IMR-90 (cell line): ENCODE results near the gene NR0B2. TPM values are rescaled to one million over a fixed set of nuclear protein-coding genes. Genes with fewer than 3 reads are reported as not detected.

Source experiments
- ATAC-seq: fragments of 200-7000 bp; cut with Tn5 transposase; 2 replicates; pipeline ENCODE4 v1.9.1; 2020; ENCODE audit warnings: low read depth, mild to moderate bottlenecking, moderate library complexity
- BruUV-seq: library from RNA; stranded (reverse); fragments of 400-500 nt; replicated peaks from 2 replicates; lab custom pipeline; 2021; lab: Mats Ljungman, UMichigan
- CTCF ChIA-PET: fragments of 300-600 bp; formaldehyde crosslinking; extraction: SDS; loops from one replicate; lab custom pipeline; 2021; ENCODE audit warnings: antibody characterized with exemption; lab: Yijun Ruan, JAX
- POLR2A ChIA-PET: fragments of 300-600 bp; sonication (Branson Sonifier 250); formaldehyde crosslinking; loops from one replicate; lab custom pipeline; 2022; ENCODE audit warnings: antibody characterized with exemption; ENCODE audit not compliant: unreplicated experiment; lab: Charles Lee
- DNase-seq: peaks from one replicate; pipeline ENCODE4 v3.0.0; 2013
- H2AFZ ChIP-seq: replicated peaks from 2 replicates; pipeline ENCODE3; 2013; ENCODE audit warnings: low read length, mild to moderate bottlenecking; ENCODE audit not compliant: poor library complexity
- H2AK5ac ChIP-seq: 2 replicates; pipeline ENCODE4 v1.6.1; 2013; ENCODE audit warnings: low read depth, low read length, inconsistent platforms
- H2AK9ac ChIP-seq: replicated peaks from 2 replicates; pipeline ENCODE3; 2013; ENCODE audit warnings: mild to moderate bottlenecking, low read depth, low read length, moderate library complexity; ENCODE audit not compliant: poor library complexity
- H2BK120ac ChIP-seq: 2 replicates; pipeline ENCODE4 v1.6.1; 2013; ENCODE audit warnings: low read depth, low read length, inconsistent platforms
- H2BK15ac ChIP-seq: 3 replicates; pipeline ENCODE4 v1.6.1; 2013; ENCODE audit warnings: low read depth, low read length, inconsistent platforms
- H2BK20ac ChIP-seq: 2 replicates; pipeline ENCODE4 v1.6.1; 2013; ENCODE audit warnings: low read depth, mild to moderate bottlenecking, inconsistent platforms, low read length, moderate library complexity
- H2BK5ac ChIP-seq: 2 replicates; pipeline ENCODE4 v1.6.1; 2013; ENCODE audit warnings: mild to moderate bottlenecking, low read depth, low read length, inconsistent platforms; ENCODE audit not compliant: poor library complexity, severe bottlenecking
- H3K14ac ChIP-seq: replicated peaks from 2 replicates; pipeline ENCODE4 v1.6.1; 2013; ENCODE audit warnings: low read depth, low read length, inconsistent platforms
- H3K18ac ChIP-seq: 2 replicates; pipeline ENCODE4 v1.6.1; 2013; ENCODE audit warnings: low read depth, low read length, control low read depth
- H3K23ac ChIP-seq: 2 replicates; pipeline ENCODE4 v1.6.1; 2013; ENCODE audit warnings: low read depth, low read length, inconsistent platforms
- H3K27ac ChIP-seq: 2 replicates; pipeline ENCODE4 v1.5.1; 2013; ENCODE audit warnings: mild to moderate bottlenecking, control low read depth, low read length; ENCODE audit not compliant: insufficient read depth
- H3K27me3 ChIP-seq: 2 replicates; pipeline ENCODE4 v1.6.1; 2013; ENCODE audit warnings: low read length; ENCODE audit not compliant: control insufficient read depth, insufficient read depth
- H3K36me3 ChIP-seq: 2 replicates; pipeline ENCODE4 v1.6.1; 2013; ENCODE audit warnings: low read length, mixed read lengths; ENCODE audit not compliant: control insufficient read depth, insufficient read depth
- H3K4ac ChIP-seq: 2 replicates; pipeline ENCODE4 v1.6.1; 2013; ENCODE audit warnings: low read depth, low read length, inconsistent platforms
- H3K4me1 ChIP-seq: 2 replicates; pipeline ENCODE4 v1.6.1; 2013; ENCODE audit warnings: low read length, mixed read lengths; ENCODE audit not compliant: control insufficient read depth, insufficient read depth
- H3K4me2 ChIP-seq: 2 replicates; pipeline ENCODE4 v1.6.1; 2013; ENCODE audit warnings: low read depth, mild to moderate bottlenecking, control low read depth, low read length, moderate library complexity
- H3K4me3 ChIP-seq: 2 replicates; pipeline ENCODE4 v1.5.1; 2013; ENCODE audit warnings: low read depth, mild to moderate bottlenecking, control low read depth, low read length, moderate library complexity; ENCODE audit not compliant: insufficient read depth
- H3K56ac ChIP-seq: 2 replicates; pipeline ENCODE4 v1.6.1; 2013; ENCODE audit warnings: low read length, inconsistent platforms; ENCODE audit not compliant: insufficient read depth; ENCODE audit errors: extremely low read depth
- H3K79me1 ChIP-seq, 2 experiments: 2 replicates each; pipeline ENCODE4 v1.6.1; 2013; ENCODE audit warnings: low read length in 2 of 2, inconsistent platforms in 1 of 2, low read depth in 1 of 2
- H3K9ac ChIP-seq: 2 replicates; pipeline ENCODE4 v1.6.1; 2013; ENCODE audit warnings: low read depth, low read length, control low read depth
- H3K9me1 ChIP-seq: 2 replicates; pipeline ENCODE4 v1.6.1; 2013; ENCODE audit warnings: low read length, inconsistent platforms; ENCODE audit not compliant: insufficient read depth
- H3K9me3 ChIP-seq: 2 replicates; pipeline ENCODE4 v1.6.1; 2013; ENCODE audit warnings: low read length; ENCODE audit not compliant: control insufficient read depth, insufficient read depth
- H4K20me1 ChIP-seq: 2 replicates; pipeline ENCODE4 v1.6.1; 2013; ENCODE audit warnings: low read length, inconsistent platforms; ENCODE audit not compliant: insufficient read depth
- H4K5ac ChIP-seq: 2 replicates; pipeline ENCODE4 v1.6.1; 2013; ENCODE audit warnings: mild to moderate bottlenecking, low read depth, low read length, control low read depth
- H4K8ac ChIP-seq, 2 experiments: 2 replicates each; pipeline ENCODE4 v1.6.1; 2013; ENCODE audit warnings: low read depth in 2 of 2, low read length in 2 of 2, control low read depth in 1 of 2, inconsistent platforms in 1 of 2
- H4K91ac ChIP-seq: 2 replicates; pipeline ENCODE4 v1.6.1; 2013; ENCODE audit warnings: low read depth, low read length, inconsistent platforms; ENCODE audit not compliant: insufficient read depth
- BHLHE40 ChIP-seq: fragments of 150-350 bp; IDR thresholded peaks from 2 replicates; pipeline ENCODE4 v1.6.1; 2016; ENCODE audit warnings: mild to moderate bottlenecking, low read depth, low read length
- CEBPB ChIP-seq: IDR thresholded peaks from 2 replicates; pipeline ENCODE4 v1.6.1; 2012; ENCODE audit warnings: low read depth, low read length, improper control_type of control experiment
- FOS ChIP-seq: fragments of 150-350 bp; IDR thresholded peaks from 2 replicates; pipeline ENCODE4 v1.6.1; 2016; ENCODE audit warnings: low read depth, low read length
- MAZ ChIP-seq: IDR thresholded peaks from 2 replicates; pipeline ENCODE4 v1.6.1; 2012; ENCODE audit warnings: low read depth, mild to moderate bottlenecking, low read length, improper control_type of control experiment, moderate library complexity, borderline replicate concordance
- NFE2L2 ChIP-seq: fragments of 150-350 bp; IDR thresholded peaks from 2 replicates; pipeline ENCODE4 v1.6.1; 2016; ENCODE audit warnings: low read depth, mild to moderate bottlenecking, low read length
- POLR2A ChIP-seq: IDR thresholded peaks from 2 replicates; pipeline ENCODE4 v1.6.1; 2012; ENCODE audit warnings: mild to moderate bottlenecking, low read depth, low read length
- RFX5 ChIP-seq: IDR thresholded peaks from 2 replicates; pipeline ENCODE4 v1.8.0; 2012; ENCODE audit warnings: low read depth, mild to moderate bottlenecking, low read length, moderate library complexity
- SMC3 ChIP-seq: fragments of 150-350 bp; IDR thresholded peaks from 2 replicates; pipeline ENCODE4 v1.6.1; 2016; ENCODE audit warnings: low read depth, mild to moderate bottlenecking, antibody characterized with exemption, low read length, moderate library complexity
- WGBS, 2 experiments: methylation state at CpG; one replicate each; pipeline versions ENCODE4 v1.1.5 to v1.1.7; 2013; ENCODE audit warnings: missing lambda C conversion rate in 2 of 2; ENCODE audit not compliant: insufficient read length in 1 of 2; ENCODE audit errors: extremely low coverage in 2 of 2; 5-methylcytosine and 5-hydroxymethylcytosine counted together
- dilution Hi-C: fragments of 300-500 bp; cut with HindIII; formaldehyde crosslinking; loops from one replicate; pipeline ENCODE4 v1.14.3; 2018; ENCODE audit warnings: low sequenced_read_pairs; ENCODE audit not compliant: unreplicated experiment
- in situ Hi-C: fragments of 300-500 bp; cut with MboI; formaldehyde crosslinking; loops from 3 replicates; pipeline ENCODE4 v1.14.3; 2019; ENCODE audit warnings: low sequenced_read_pairs, inconsistent platforms, mixed read lengths
- intact Hi-C: fragments of 100-400 bp; cut with micrococcal nuclease; formaldehyde crosslinking; loops from 2 replicates; pipeline ENCODE4 v1.10.0; 2022
- polyA plus RNA-seq, 3 experiments: library from polyadenylated mRNA; depleted of rRNA; stranded (reverse); fragments of >200 nt; gene quantifications; 2 replicates each; pipeline ENCODE4 v1.2.3, GENCODE V29; 2012; ENCODE audit warnings: low replicate concordance in 1 of 3
- total RNA-seq: library from RNA; depleted of rRNA; stranded (reverse); fragments of >200 nt; gene quantifications from 2 replicates; pipeline ENCODE4 v1.2.3, GENCODE V29; 2012
- TF ChIP-seq, protein P1 (sequence below): fragments of 150-350 bp; IDR thresholded peaks from 2 replicates; pipeline ENCODE4 v1.6.1; 2016; ENCODE audit warnings: low read depth, mild to moderate bottlenecking, low read length, moderate library complexity, borderline replicate concordance
- TF ChIP-seq, protein P2 (sequence below): fragments of 150-350 bp; IDR thresholded peaks from 2 replicates; pipeline ENCODE4 v1.6.1; 2017; ENCODE audit warnings: mild to moderate bottlenecking, antibody characterized with exemption, low read length, low read depth

Gene NR0B2
- total and polyA plus RNA-seq, 2 of the 4 experiments (the other 2 are of a cell fraction), result not detected

DNA sequence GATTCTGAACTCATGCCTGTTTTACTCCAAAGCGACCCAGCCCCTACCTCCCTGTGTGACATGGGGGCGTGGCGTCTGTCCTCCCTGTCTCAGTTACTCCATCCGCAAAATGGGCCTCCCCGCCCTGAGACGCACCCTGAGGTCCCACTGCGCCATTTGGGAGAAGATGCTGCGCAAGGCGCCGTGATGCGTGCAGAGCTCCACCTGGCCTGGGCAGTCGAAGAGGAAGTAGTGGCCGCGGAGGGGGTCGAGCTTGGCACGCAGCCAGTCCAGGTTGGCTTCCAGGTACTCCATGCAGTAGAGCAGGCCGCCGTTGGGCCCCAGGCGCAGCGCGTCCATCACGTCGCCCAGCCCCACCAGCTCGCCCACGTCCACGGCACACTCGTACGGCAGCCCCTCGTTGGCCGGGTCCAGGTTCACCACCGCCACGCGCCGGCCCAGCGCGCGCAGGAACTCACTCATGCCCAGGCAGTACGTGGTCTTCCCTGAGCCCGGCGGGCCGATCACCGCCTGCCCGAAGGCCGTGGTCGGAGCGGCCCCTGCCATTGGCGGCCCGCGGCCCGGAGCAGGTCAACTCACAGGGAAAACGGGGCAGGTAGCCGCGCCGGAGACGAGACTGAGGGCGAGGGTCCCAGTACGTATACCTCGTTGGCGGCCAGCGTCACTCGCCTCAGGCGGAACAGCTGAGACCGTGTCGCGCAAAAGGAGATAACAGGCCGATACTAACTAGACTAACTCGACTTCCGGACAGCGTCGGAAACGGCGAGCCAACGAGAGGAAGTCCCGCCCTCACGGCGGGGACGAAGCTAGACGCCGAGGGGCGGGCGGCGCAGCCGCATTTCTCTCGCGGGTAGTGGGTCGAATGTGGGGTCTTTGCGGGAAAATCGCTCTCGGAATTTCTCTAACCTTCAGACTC lies 24.0 kb downstream of the NR0B2 start, which contains the start of gene GPN2 (continued):
- TF ChIP-seq, protein P1, sequence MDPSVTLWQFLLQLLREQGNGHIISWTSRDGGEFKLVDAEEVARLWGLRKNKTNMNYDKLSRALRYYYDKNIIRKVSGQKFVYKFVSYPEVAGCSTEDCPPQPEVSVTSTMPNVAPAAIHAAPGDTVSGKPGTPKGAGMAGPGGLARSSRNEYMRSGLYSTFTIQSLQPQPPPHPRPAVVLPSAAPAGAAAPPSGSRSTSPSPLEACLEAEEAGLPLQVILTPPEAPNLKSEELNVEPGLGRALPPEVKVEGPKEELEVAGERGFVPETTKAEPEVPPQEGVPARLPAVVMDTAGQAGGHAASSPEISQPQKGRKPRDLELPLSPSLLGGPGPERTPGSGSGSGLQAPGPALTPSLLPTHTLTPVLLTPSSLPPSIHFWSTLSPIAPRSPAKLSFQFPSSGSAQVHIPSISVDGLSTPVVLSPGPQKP, result no peak
- TF ChIP-seq BHLHE40 (no peak), MAZ (no peak; the same call in 1 of the 2 replicates)

DNA sequence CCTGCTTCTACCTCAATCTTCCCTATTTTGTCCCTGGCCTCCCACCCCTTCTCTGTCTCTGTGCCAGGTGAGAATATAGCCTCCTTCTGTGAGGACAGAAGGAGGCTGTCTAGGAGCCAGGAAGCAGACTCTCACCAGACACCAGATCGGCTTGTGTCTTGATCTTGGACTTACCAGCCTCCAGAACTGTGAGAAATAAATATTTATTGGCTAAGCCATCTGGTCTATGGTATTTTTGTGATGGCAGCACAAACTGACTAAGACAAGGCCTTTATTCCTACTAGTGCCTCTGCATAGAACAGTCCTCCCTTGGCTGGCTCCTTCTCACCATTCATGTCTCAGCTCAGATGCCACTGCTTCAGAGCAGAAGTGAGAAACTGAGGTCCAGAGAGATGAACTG lies 25.5 kb downstream of the NR0B2 start:
- dilution Hi-C loops, result no loop called here

More for the DNA sequence above, 25.5 kb downstream of the NR0B2 start:
- H4K8ac ChIP-seq, result no peak overlapping the region
- H4K5ac ChIP-seq, result no peak overlapping the region
- no peak overlapping the region for H3K4me2 ChIP-seq
- ATAC-seq (no peak), DNase-seq (no peak)
- CTCF ChIA-PET, result interaction anchor here (1.2 kb wide), 1 partner anchor 289 kb away, joined by 3 read pairs; no protein-coding TSS in a partner anchor
- H3K23ac ChIP-seq, result no peak overlapping the region
- H2AFZ ChIP-seq, result no peak overlapping the region
- no peak overlapping the region for H2BK120ac ChIP-seq
- in situ Hi-C loops (no loop called here), intact Hi-C loops (no loop called here)
- H3K4ac ChIP-seq, result no peak overlapping the region
- POLR2A ChIA-PET, result interaction anchor here (1.0 to 1.1 kb wide), 2 partner anchors 12 kb away, joined by 3 read pairs; partner anchors contain the start of gene GPATCH3
- H3K27me3 ChIP-seq, result no peaks in the 10 kb centered on the region
- peaks cover 18 to 44% of the 10 kb centered on the region in 2 experiments for H3K79me1 ChIP-seq
- no peak overlapping the region for H3K9ac ChIP-seq
- H2BK15ac ChIP-seq, result no peak overlapping the region
- H3K9me3 ChIP-seq, result no peaks in the 10 kb centered on the region
- no peak overlapping the region for H3K18ac ChIP-seq
- H3K4me3 ChIP-seq, result no peak overlapping the region
- no peak overlapping the region for H2BK5ac ChIP-seq
- no CpG with 5 or more reads among the region's 1 CpG for WGBS, 2 experiments
- no peak overlapping the region for H3K56ac ChIP-seq
- TF ChIP-seq NFE2L2, result no peak
- TF ChIP-seq, protein P2, sequence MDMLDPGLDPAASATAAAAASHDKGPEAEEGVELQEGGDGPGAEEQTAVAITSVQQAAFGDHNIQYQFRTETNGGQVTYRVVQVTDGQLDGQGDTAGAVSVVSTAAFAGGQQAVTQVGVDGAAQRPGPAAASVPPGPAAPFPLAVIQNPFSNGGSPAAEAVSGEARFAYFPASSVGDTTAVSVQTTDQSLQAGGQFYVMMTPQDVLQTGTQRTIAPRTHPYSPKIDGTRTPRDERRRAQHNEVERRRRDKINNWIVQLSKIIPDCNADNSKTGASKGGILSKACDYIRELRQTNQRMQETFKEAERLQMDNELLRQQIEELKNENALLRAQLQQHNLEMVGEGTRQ, result no peak
- TF ChIP-seq MAZ, result no peak
- TF ChIP-seq SMC3, result no peak
- TF ChIP-seq CEBPB, result no peak
- no peak for TF ChIP-seq POLR2A
- no peak for TF ChIP-seq BHLHE40
- no peak for TF ChIP-seq RFX5
- TF ChIP-seq FOS, result no peak
- no peak overlapping the region for H2AK5ac ChIP-seq
- H4K20me1 ChIP-seq, result peaks cover 6% of the 10 kb centered on the region
- H2AK9ac ChIP-seq, result no peak overlapping the region
- BruUV-seq, result no TSS peak
- no peak overlapping the region for H3K27ac ChIP-seq
- no peak overlapping the region for H3K14ac ChIP-seq
- H3K4me1 ChIP-seq, result peaks cover 10% of the 10 kb centered on the region
- H2BK20ac ChIP-seq, result no peak overlapping the region
- H3K9me1 ChIP-seq, result peaks cover 4% of the 10 kb centered on the region; the same call in 1 of the 2 replicates
- H4K91ac ChIP-seq, result no peak overlapping the region
- H3K36me3 ChIP-seq, result peaks cover 54% of the 10 kb centered on the region
